GM19240 (cell line): ENCODE data around the gene NSMF.

Experiments
- DNase-seq: peaks from one replicate; pipeline ENCODE4 v3.0.0; 2011; ENCODE audit warnings: low spot score; ENCODE audit not compliant: insufficient read length

Gene NSMF

GRCh38 chr9:137459152-137459600, at the start of gene NSMF:
TSS of gene NSMF (minus strand) at chr9:137459334. CDS start at chr9:137459102, 232 bp downstream.
- peak; percentile 97 for DNase-seq

- no peak for DNase-seq
Observed at GRCh38 chr9:137506702-137507171, 47.6 kb upstream of the NSMF start.

GRCh38 chr9:137506274-137506673, 47.1 kb upstream of the NSMF start:
- no peak for DNase-seq

GRCh38 chr9:137505421-137506140, 46.4 kb upstream of the NSMF start:
- no peak for DNase-seq

GRCh38 chr9:137504432-137504777, 45.3 kb upstream of the NSMF start:
- DNase-seq: no peak

- DNase-seq: no peak
Observed at GRCh38 chr9:137502008-137502911, 43.1 kb upstream of the NSMF start.

GRCh38 chr9:137501457-137501856, 42.3 kb upstream of the NSMF start:
- DNase-seq: no peak

GRCh38 chr9:137500666-137501397, 41.7 kb upstream of the NSMF start:
- DNase-seq: no peak

- DNase-seq: no peak
Observed at GRCh38 chr9:137499858-137500661, 40.9 kb upstream of the NSMF start.

- no peak for DNase-seq
Observed at GRCh38 chr9:137499416-137499815, 40.3 kb upstream of the NSMF start.

GRCh38 chr9:137498720-137499150, 39.6 kb upstream of the NSMF start:
- DNase-seq: no peak

GRCh38 chr9:137497921-137498719, 39.0 kb upstream of the NSMF start:
- DNase-seq: no peak

GRCh38 chr9:137496601-137497375, 37.7 kb upstream of the NSMF start:
- no peak for DNase-seq

- DNase-seq: no peak
Observed at GRCh38 chr9:137494550-137495351, 35.6 kb upstream of the NSMF start.

- DNase-seq: no peak
Observed at GRCh38 chr9:137494104-137494544, 35.0 kb upstream of the NSMF start.

GRCh38 chr9:137493364-137494103, 34.4 kb upstream of the NSMF start:
- DNase-seq: no peak
